ENCODE results near the gene ADAMTS18. TPM values are rescaled to one million over a fixed set of nuclear protein-coding genes. Genes with fewer than 3 reads are reported as not detected.
"Not testable (repeated sequence)": the region's sequence is repeated elsewhere in the genome, so short reads cannot be mapped to it uniquely, and the experiment has no call there.

ADAMTS18 gene
- total and polyA plus RNA-seq, 4 donors = 0.03 to 5.8 (median 1.0) TPM; not detected in 1

- H3K27ac ChIP-seq (ENCODE audit: low read depth in 1 of 2, low read length in 2 of 2); H3K4me3 ChIP-seq (ENCODE audit: low read length in 2 of 2); H3K4me1 ChIP-seq (ENCODE audit: control insufficient read depth in 1 of 2, insufficient read depth in 2 of 2, low read length in 2 of 2); H3K27me3 ChIP-seq (ENCODE audit: control insufficient read depth in 1 of 2, insufficient read depth in 2 of 2, low read length in 1 of 2); H3K36me3 ChIP-seq (ENCODE audit: control insufficient read depth in 1 of 2, insufficient read depth in 2 of 2, low read length in 1 of 2); H3K9me3 ChIP-seq (ENCODE audit: control insufficient read depth, low read length); intact Hi-C loops (cut with DNase I); DNase-seq; ATAC-seq (ENCODE audit: low FRiP score): not testable (repeated sequence)
- 88% methylated on average over 1 of the region's 1 CpG for WGBS, 2 donors
Measured at GRCh38 chr16:77266185-77266584, 168.6 kb downstream of the ADAMTS18 start.

DNA sequence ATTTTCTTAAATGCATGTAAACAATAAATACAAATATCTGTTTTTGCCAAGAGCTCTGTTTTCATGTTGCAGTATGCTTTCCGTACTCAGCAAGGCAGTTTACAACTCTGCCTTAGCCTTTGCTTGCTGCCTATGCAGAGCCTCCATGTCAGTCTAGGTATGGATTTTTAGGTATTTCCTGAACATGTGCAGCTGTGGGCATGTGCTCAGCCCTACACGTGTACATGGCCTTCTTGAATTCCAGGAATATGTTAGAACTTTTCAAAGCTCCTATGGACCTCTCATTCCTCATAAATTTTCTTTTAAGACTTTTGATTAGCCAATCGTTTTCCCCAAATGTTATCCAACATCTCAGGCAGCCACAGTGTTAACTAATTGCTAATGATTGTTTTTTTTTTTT lies 171.9 kb downstream of the ADAMTS18 start:
- Histone ChIP-seq H3K27ac (ENCODE audit: low read depth in 1 of 2, low read length in 2 of 2) (no peak overlapping the region), H3K36me3 (ENCODE audit: control insufficient read depth in 1 of 2, insufficient read depth in 2 of 2, low read length in 1 of 2) (no peaks in the 10 kb centered on the region), H3K9me3 (ENCODE audit: control insufficient read depth, low read length) (peaks cover 2% of the 10 kb centered on the region), H3K4me3 (ENCODE audit: low read length in 2 of 2) (no peak overlapping the region), H3K4me1 (ENCODE audit: control insufficient read depth in 1 of 2, insufficient read depth in 2 of 2, low read length in 2 of 2) (no peaks in the 10 kb centered on the region), H3K27me3 (ENCODE audit: control insufficient read depth in 1 of 2, insufficient read depth in 2 of 2, low read length in 1 of 2) (no peaks in the 10 kb centered on the region)
- intact Hi-C loops (cut with DNase I) = no loop called here
- DNase-seq = no peak
- WGBS, 2 donors = 35 to 42% methylated on average over 3 of the region's 3 CpGs
- no peak for ATAC-seq (ENCODE audit: low FRiP score)

DNA sequence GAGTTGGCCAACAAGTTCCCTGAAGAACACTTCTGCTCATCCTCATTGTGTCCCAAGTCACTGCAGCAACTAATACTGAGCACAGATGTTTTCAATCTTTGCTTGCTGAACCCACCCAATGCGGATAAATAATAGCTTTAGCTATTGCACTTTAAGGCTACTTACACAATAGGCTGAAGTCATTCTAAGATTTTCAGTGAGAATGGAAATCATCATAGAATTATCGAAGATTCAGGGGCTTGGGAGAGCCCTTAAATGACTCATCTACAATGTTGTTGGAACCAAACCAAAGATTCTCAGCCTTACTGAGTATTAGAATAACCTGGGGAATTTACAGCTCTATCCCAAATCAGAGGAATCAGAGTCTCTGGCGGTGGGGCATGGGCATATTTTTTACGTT lies 184.4 kb downstream of the ADAMTS18 start:
- ATAC-seq (ENCODE audit: low FRiP score) = no peak
- intact Hi-C loops (cut with DNase I) = no loop called here
- H3K4me1 ChIP-seq (ENCODE audit: control insufficient read depth in 1 of 2, insufficient read depth in 2 of 2, low read length in 2 of 2) = no peaks in the 10 kb centered on the region
- H3K36me3 ChIP-seq (ENCODE audit: control insufficient read depth in 1 of 2, insufficient read depth in 2 of 2, low read length in 1 of 2) = no peaks in the 10 kb centered on the region
- no peak overlapping the region for H3K4me3 ChIP-seq (ENCODE audit: low read length in 2 of 2)
- no peak overlapping the region for H3K27ac ChIP-seq (ENCODE audit: low read depth in 1 of 2, low read length in 2 of 2)
- DNase-seq = no peak
- H3K9me3 ChIP-seq (ENCODE audit: control insufficient read depth, low read length) = peaks cover 2% of the 10 kb centered on the region
- whole genome bisulfite sequencing, 2 donors = 75 to 79% methylated on average over 4 of the region's 4 CpGs
- H3K27me3 ChIP-seq (ENCODE audit: control insufficient read depth in 1 of 2, insufficient read depth in 2 of 2, low read length in 1 of 2) = no peaks in the 10 kb centered on the region

DNA sequence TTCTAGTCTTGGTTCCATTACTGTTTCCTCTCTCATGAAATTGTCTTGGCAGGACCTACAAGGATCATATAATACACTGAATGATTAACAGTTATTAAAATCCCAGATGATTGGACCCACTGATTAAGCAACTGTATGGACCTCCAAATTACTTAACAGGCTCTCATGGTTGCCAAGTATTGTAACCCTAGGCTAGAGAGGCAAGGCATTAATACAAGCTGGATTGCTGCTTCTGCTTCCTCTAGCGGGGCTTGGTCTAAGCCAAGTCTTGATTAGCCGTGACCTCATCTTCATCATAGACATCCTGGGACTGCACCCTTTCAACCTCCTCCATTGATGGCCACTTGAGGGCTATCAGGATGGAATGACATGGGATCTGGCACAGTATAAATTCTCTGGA lies 188.7 kb downstream of the ADAMTS18 start:
- DNase-seq = no peak
- no peak overlapping the region for H3K27ac ChIP-seq (ENCODE audit: low read depth in 1 of 2, low read length in 2 of 2)
- H3K9me3 ChIP-seq (ENCODE audit: control insufficient read depth, low read length) = peaks cover 4% of the 10 kb centered on the region
- no peak overlapping the region for H3K4me3 ChIP-seq (ENCODE audit: low read length in 2 of 2)
- no peaks in the 10 kb centered on the region for H3K27me3 ChIP-seq (ENCODE audit: control insufficient read depth in 1 of 2, insufficient read depth in 2 of 2, low read length in 1 of 2)
- H3K36me3 ChIP-seq (ENCODE audit: control insufficient read depth in 1 of 2, insufficient read depth in 2 of 2, low read length in 1 of 2) = no peaks in the 10 kb centered on the region
- WGBS, 2 donors = 88 to 90% methylated on average over 2 of the region's 2 CpGs
- ATAC-seq (ENCODE audit: low FRiP score) = peak; percentile 38
- no peaks in the 10 kb centered on the region for H3K4me1 ChIP-seq (ENCODE audit: control insufficient read depth in 1 of 2, insufficient read depth in 2 of 2, low read length in 2 of 2)
- intact Hi-C loops (cut with DNase I) = no loop called here

GRCh38 chr16:77242471-77242870 lies 192.4 kb downstream of the ADAMTS18 start:
- H3K27ac ChIP-seq (ENCODE audit: low read depth in 1 of 2, low read length in 2 of 2); DNase-seq; H3K27me3 ChIP-seq (ENCODE audit: control insufficient read depth in 1 of 2, insufficient read depth in 2 of 2, low read length in 1 of 2); H3K9me3 ChIP-seq (ENCODE audit: control insufficient read depth, low read length); H3K4me3 ChIP-seq (ENCODE audit: low read length in 2 of 2); intact Hi-C loops (cut with DNase I); ATAC-seq (ENCODE audit: low FRiP score); H3K4me1 ChIP-seq (ENCODE audit: control insufficient read depth in 1 of 2, insufficient read depth in 2 of 2, low read length in 2 of 2); H3K36me3 ChIP-seq (ENCODE audit: control insufficient read depth in 1 of 2, insufficient read depth in 2 of 2, low read length in 1 of 2): not testable (repeated sequence)
- 90 to 97% methylated on average over 5 of the region's 5 CpGs for WGBS, 2 donors

DNA sequence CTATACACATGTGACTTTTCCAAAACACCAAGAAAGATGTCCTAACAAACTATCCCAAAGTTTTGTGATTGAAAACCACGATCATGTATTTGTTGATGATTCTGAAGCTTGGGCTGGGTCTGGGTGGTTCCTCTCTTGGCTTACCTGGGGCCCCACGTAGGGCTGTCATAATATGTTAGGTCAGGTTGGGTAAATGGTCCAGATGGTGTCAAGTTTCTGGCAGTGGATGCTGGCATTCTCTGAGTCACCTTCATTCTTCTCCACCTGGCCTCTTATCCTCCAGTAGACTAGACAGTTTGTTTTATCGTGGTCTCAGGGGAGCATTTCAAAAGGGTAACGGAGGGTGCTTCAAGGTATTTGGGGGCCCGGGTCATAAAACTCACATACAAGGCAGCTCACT lies 196.2 kb downstream of the ADAMTS18 start:
- WGBS, 2 donors = 80% methylated on average over 5 of the region's 5 CpGs
- DNase-seq = no peak
- Histone ChIP-seq H3K4me3 (ENCODE audit: low read length in 2 of 2) (no peak overlapping the region), H3K4me1 (ENCODE audit: control insufficient read depth in 1 of 2, insufficient read depth in 2 of 2, low read length in 2 of 2) (no peaks in the 10 kb centered on the region), H3K9me3 (ENCODE audit: control insufficient read depth, low read length) (peaks cover 2% of the 10 kb centered on the region), H3K36me3 (ENCODE audit: control insufficient read depth in 1 of 2, insufficient read depth in 2 of 2, low read length in 1 of 2) (no peaks in the 10 kb centered on the region), H3K27me3 (ENCODE audit: control insufficient read depth in 1 of 2, insufficient read depth in 2 of 2, low read length in 1 of 2) (no peaks in the 10 kb centered on the region), H3K27ac (ENCODE audit: low read depth in 1 of 2, low read length in 2 of 2) (no peak overlapping the region)
- intact Hi-C loops (cut with DNase I) = loop anchor here (5.0 to 10.0 kb wide), 3 partner anchors 419 to 766 kb away; no protein-coding TSS in a partner anchor
- no peak for ATAC-seq (ENCODE audit: low FRiP score)

- Histone ChIP-seq H3K27ac (ENCODE audit: low read depth in 1 of 2, low read length in 2 of 2) (no peak overlapping the region), H3K4me3 (ENCODE audit: low read length in 2 of 2) (no peak overlapping the region), H3K9me3 (ENCODE audit: control insufficient read depth, low read length) (no peaks in the 10 kb centered on the region), H3K27me3 (ENCODE audit: control insufficient read depth in 1 of 2, insufficient read depth in 2 of 2, low read length in 1 of 2) (no peaks in the 10 kb centered on the region), H3K4me1 (ENCODE audit: control insufficient read depth in 1 of 2, insufficient read depth in 2 of 2, low read length in 2 of 2) (no peaks in the 10 kb centered on the region), H3K36me3 (ENCODE audit: control insufficient read depth in 1 of 2, insufficient read depth in 2 of 2, low read length in 1 of 2) (no peaks in the 10 kb centered on the region)
- intact Hi-C loops (cut with DNase I) = loop anchor here (2.0 to 10.0 kb wide), 4 partner anchors 349 to 769 kb away; no protein-coding TSS in a partner anchor
- ATAC-seq (ENCODE audit: low FRiP score) = peak; percentile 99
- 1% methylated on average over 21 of the region's 21 CpGs for WGBS, 2 donors
- peak; percentile 89 to 96 for DNase-seq
Measured at GRCh38 chr16:77236063-77236511, 198.7 kb downstream of the ADAMTS18 start.

- no peak overlapping the region for H3K27ac ChIP-seq (ENCODE audit: low read depth in 1 of 2, low read length in 2 of 2)
- H3K9me3 ChIP-seq (ENCODE audit: control insufficient read depth, low read length) = no peaks in the 10 kb centered on the region
- DNase-seq (no peak), ATAC-seq (ENCODE audit: low FRiP score) (no peak)
- intact Hi-C loops (cut with DNase I) = loop anchor here (5.0 to 10.0 kb wide), 3 partner anchors 423 to 770 kb away; no protein-coding TSS in a partner anchor
- H3K36me3 ChIP-seq (ENCODE audit: control insufficient read depth in 1 of 2, insufficient read depth in 2 of 2, low read length in 1 of 2) = no peaks in the 10 kb centered on the region
- H3K4me1 ChIP-seq (ENCODE audit: control insufficient read depth in 1 of 2, insufficient read depth in 2 of 2, low read length in 2 of 2) = no peaks in the 10 kb centered on the region
- no peaks in the 10 kb centered on the region for H3K27me3 ChIP-seq (ENCODE audit: control insufficient read depth in 1 of 2, insufficient read depth in 2 of 2, low read length in 1 of 2)
- WGBS, 2 donors = 36 to 39% methylated on average over 11 of the region's 11 CpGs
- no peak overlapping the region for H3K4me3 ChIP-seq (ENCODE audit: low read length in 2 of 2)
Measured at GRCh38 chr16:77234611-77235010, 200.2 kb downstream of the ADAMTS18 start.

- H3K27ac ChIP-seq (ENCODE audit: low read depth in 1 of 2, low read length in 2 of 2) = no peak overlapping the region
- intact Hi-C loops (cut with DNase I) = loop anchor here in 1 of 2 donors (10.0 kb wide), 1 partner anchor 771 kb away; no protein-coding TSS in a partner anchor
Measured at GRCh38 chr16:77233799-77234519, 200.9 kb downstream of the ADAMTS18 start.

More at GRCh38 chr16:77233799-77234519, 200.9 kb downstream of the ADAMTS18 start:
- ATAC-seq (ENCODE audit: low FRiP score) = no peak
- Histone ChIP-seq H3K36me3 (ENCODE audit: control insufficient read depth in 1 of 2, insufficient read depth in 2 of 2, low read length in 1 of 2) (no peaks in the 10 kb centered on the region), H3K9me3 (ENCODE audit: control insufficient read depth, low read length) (no peaks in the 10 kb centered on the region), H3K4me1 (ENCODE audit: control insufficient read depth in 1 of 2, insufficient read depth in 2 of 2, low read length in 2 of 2) (no peaks in the 10 kb centered on the region), H3K27me3 (ENCODE audit: control insufficient read depth in 1 of 2, insufficient read depth in 2 of 2, low read length in 1 of 2) (no peaks in the 10 kb centered on the region), H3K4me3 (ENCODE audit: low read length in 2 of 2) (no peak overlapping the region)
- WGBS, 2 donors = 77 to 81% methylated on average over 9 of the region's 9 CpGs
- DNase-seq = no peak
